Activated CD4-positive, alpha-beta T cell treated with anti-CD3 and anti-CD28 coated beads, Interleukin-2, amount 10 ng/mL, durations not matched to agents 24 days and 14 days (primary cell): ENCODE data around the gene YIPF5. TPM values are rescaled to one million over a fixed set of nuclear protein-coding genes. Genes with fewer than 3 reads are reported as not detected.

Source experiments
- DNase-seq: peaks from one replicate; pipeline ENCODE4 v3.0.0; 2022
- H3K27ac Mint-ChIP-seq: one replicate; pipeline ENCODE4 v1.8.0; 2022; ENCODE audit warnings: mild to moderate bottlenecking, mixed read lengths
- H3K27me3 Mint-ChIP-seq: one replicate; pipeline ENCODE4 v1.8.0; 2022; ENCODE audit warnings: mixed read lengths
- H3K36me3 Mint-ChIP-seq: one replicate; pipeline ENCODE4 v1.8.0; 2022; ENCODE audit warnings: low read depth, mild to moderate bottlenecking, mixed read lengths
- H3K4me1 Mint-ChIP-seq: one replicate; pipeline ENCODE4 v1.8.0; 2021; ENCODE audit warnings: mixed read lengths
- H3K4me3 Mint-ChIP-seq: one replicate; pipeline ENCODE4 v1.8.0; 2022; ENCODE audit warnings: mild to moderate bottlenecking, moderate library complexity, mixed read lengths
- H3K9me3 Mint-ChIP-seq: one replicate; pipeline ENCODE4 v1.8.0; 2021; ENCODE audit warnings: mixed read lengths
- intact Hi-C: fragments of 100-400 bp; cut with micrococcal nuclease; formaldehyde crosslinking; loops from one replicate; pipeline ENCODE4 v1.15.1; 2023
- total RNA-seq: library from RNA; stranded (reverse); gene quantifications from 2 replicates; pipeline ENCODE4 v1.2.3, GENCODE V29; 2022

YIPF5 gene
- total RNA-seq, 1 donor from 2014 or later: 32.0 TPM

GRCh38 chr5:144166696-144167095, 3.8 kb downstream of the YIPF5 start:
- H3K9me3 Mint-ChIP-seq: no peaks in the 10 kb centered on the region
- DNase-seq: no peak
- H3K36me3 Mint-ChIP-seq: peaks cover 37% of the 10 kb centered on the region
- H3K27me3 Mint-ChIP-seq: peaks cover 2% of the 10 kb centered on the region
- intact Hi-C loops: loop anchor here (10.0 kb wide), 1 partner anchor 1392 kb away; the partner anchor contains the start of gene ARHGAP26
- H3K4me1 Mint-ChIP-seq: peaks cover 40% of the 10 kb centered on the region
- H3K27ac Mint-ChIP-seq: no peak overlapping the region
- H3K4me3 Mint-ChIP-seq: no peak overlapping the region

DNA sequence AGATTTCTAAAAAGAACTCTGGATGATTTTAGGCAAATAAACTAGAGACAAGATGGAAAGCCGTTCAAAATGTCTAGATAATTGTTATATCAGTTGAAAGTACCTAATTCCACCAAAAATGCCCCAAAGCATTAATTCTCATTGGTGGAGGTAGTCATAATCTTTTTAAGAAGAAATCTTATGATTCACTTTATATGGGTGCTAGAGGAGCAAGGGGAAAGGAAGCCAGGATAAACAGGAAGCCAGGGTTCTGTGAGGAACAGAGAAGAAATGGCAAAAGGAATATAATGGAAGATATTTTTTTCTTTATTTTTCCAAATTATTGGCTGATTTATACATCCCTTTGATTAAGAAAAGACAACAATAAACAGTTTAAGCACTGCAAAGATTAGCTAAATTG, 7.8 kb downstream of the YIPF5 start:
- peaks cover 12% of the 10 kb centered on the region for H3K4me1 Mint-ChIP-seq
- H3K9me3 Mint-ChIP-seq: no peaks in the 10 kb centered on the region
- no peak overlapping the region for H3K27ac Mint-ChIP-seq
- peaks cover 38% of the 10 kb centered on the region for H3K36me3 Mint-ChIP-seq
- no peaks in the 10 kb centered on the region for H3K27me3 Mint-ChIP-seq
- H3K4me3 Mint-ChIP-seq: no peak overlapping the region
- intact Hi-C loops: loop anchor here (10.0 kb wide), 1 partner anchor 1388 kb away; the partner anchor contains the start of gene ARHGAP26
- no peak for DNase-seq

- peaks cover 18% of the 10 kb centered on the region for H3K36me3 Mint-ChIP-seq
- H3K4me1 Mint-ChIP-seq: no peaks in the 10 kb centered on the region
- no peak overlapping the region for H3K4me3 Mint-ChIP-seq
- H3K27me3 Mint-ChIP-seq: no peaks in the 10 kb centered on the region
- DNase-seq: no peak
- intact Hi-C loops: no loop called here
- no peaks in the 10 kb centered on the region for H3K9me3 Mint-ChIP-seq
- H3K27ac Mint-ChIP-seq: no peak overlapping the region
Measured at GRCh38 chr5:144156767-144157171, 13.7 kb downstream of the YIPF5 start.

DNA sequence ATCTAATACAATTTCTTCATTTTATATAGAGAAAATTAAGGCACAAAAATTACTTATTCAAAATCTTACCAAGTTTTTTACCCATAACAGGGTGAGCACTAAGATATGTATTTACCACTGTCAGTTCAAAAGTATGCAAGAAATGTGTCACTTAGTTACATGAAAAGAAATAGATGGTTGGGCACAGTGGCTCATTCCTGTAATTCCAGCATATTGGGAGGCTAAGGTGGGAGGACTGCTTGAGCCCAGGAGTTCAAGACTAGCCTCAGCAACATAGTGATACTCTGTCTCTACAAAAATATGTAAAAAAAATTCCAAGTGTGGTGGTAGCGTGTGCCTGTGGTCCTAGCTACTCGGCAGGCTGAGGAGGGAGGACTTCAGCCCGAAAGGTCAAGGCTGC, 19.4 kb downstream of the YIPF5 start:
- no peaks in the 10 kb centered on the region for H3K9me3 Mint-ChIP-seq
- no peak for DNase-seq
- H3K4me1 Mint-ChIP-seq: no peaks in the 10 kb centered on the region
- H3K36me3 Mint-ChIP-seq: no peaks in the 10 kb centered on the region
- no peak overlapping the region for H3K4me3 Mint-ChIP-seq
- peaks cover 8% of the 10 kb centered on the region for H3K27me3 Mint-ChIP-seq
- intact Hi-C loops: no loop called here
- H3K27ac Mint-ChIP-seq: no peak overlapping the region

- intact Hi-C loops: no loop called here
- Mint-ChIP-seq H3K36me3 (no peaks in the 10 kb centered on the region), H3K9me3 (no peaks in the 10 kb centered on the region), H3K27me3 (peaks cover 14% of the 10 kb centered on the region), H3K4me1 (peaks cover 2% of the 10 kb centered on the region), H3K27ac (no peak overlapping the region), H3K4me3 (no peak overlapping the region)
- DNase-seq: no peak
Measured at GRCh38 chr5:144144956-144145751, 25.3 kb downstream of the YIPF5 start.

DNA sequence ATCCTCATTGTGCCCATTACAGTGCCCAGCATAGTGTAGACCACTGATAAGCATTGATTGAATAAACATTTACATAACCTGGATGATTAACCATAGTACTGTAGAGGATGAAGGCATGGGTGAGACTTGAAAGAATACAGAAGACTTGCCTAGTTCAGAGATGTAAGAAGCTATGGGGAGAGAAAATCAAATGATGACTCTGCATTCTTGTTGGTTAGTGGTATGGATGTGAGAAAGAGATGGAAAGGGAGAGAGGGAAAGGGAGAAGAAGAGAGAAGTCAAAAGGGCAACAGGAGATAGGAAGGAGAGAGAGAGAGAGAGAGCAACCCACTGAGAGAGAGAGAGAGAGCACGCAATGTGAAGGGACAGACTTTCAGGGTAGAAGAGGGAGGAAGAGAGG, 26.8 kb downstream of the YIPF5 start:
- H3K27ac Mint-ChIP-seq: no peak overlapping the region
- no peaks in the 10 kb centered on the region for H3K9me3 Mint-ChIP-seq
- no peaks in the 10 kb centered on the region for H3K36me3 Mint-ChIP-seq
- DNase-seq: no peak
- H3K4me1 Mint-ChIP-seq: peaks cover 2% of the 10 kb centered on the region
- no peak overlapping the region for H3K4me3 Mint-ChIP-seq
- intact Hi-C loops: no loop called here
- peaks cover 13% of the 10 kb centered on the region for H3K27me3 Mint-ChIP-seq

GRCh38 chr5:144142824-144143162, 27.7 kb downstream of the YIPF5 start:
- Mint-ChIP-seq H3K27me3 (peaks cover 13% of the 10 kb centered on the region), H3K36me3 (no peaks in the 10 kb centered on the region), H3K4me3 (no peak overlapping the region), H3K4me1 (peaks cover 2% of the 10 kb centered on the region), H3K9me3 (no peaks in the 10 kb centered on the region), H3K27ac (no peak overlapping the region)
- DNase-seq: no peak
- intact Hi-C loops: no loop called here

DNA sequence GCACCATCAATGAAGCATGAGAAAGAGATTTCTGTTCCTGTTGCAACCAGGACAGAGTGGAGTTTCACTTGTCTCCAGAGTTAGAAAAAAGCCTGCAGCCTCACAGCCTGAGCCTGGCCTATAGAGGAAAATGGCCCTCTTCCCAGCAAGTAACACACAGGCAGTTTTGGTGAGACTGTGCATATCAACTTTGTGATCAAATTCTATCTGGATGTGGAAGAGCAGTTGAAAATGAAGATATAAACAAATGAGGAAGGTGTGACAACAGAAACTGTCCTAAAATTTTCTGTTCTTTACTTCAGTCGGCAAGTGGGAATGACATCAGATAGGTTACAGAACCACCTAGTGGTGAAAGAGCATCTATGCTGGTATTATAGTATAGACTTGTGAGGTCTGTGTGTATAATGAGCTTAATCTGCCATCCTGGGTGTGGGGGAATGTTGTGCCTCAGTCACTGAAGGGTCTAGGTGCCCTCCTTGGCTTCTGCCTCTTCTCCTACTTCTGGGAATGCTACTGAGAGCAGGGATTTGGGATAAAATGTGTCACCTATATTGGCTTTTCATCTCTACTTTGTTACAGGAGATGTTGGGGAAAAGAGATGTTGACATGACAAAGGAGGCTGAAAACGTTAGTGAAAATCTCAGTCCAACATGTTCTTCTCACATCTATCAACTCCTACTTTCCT, 28.2 kb downstream of the YIPF5 start:
- intact Hi-C loops: no loop called here
- no peak overlapping the region for H3K4me3 Mint-ChIP-seq

GRCh38 chr5:144141585-144141984, 28.9 kb downstream of the YIPF5 start:
- Mint-ChIP-seq H3K27ac (no peak overlapping the region), H3K4me1 (peaks cover 2% of the 10 kb centered on the region), H3K27me3 (peaks cover 19% of the 10 kb centered on the region), H3K4me3 (no peak overlapping the region), H3K9me3 (no peaks in the 10 kb centered on the region), H3K36me3 (no peaks in the 10 kb centered on the region)
- no peak for DNase-seq
- intact Hi-C loops: no loop called here

More for the DNA sequence above, 28.2 kb downstream of the YIPF5 start:
- Mint-ChIP-seq H3K9me3 (no peaks in the 10 kb centered on the region), H3K27ac (no peak overlapping the region), H3K4me1 (peaks cover 2% of the 10 kb centered on the region), H3K36me3 (no peaks in the 10 kb centered on the region), H3K27me3 (peaks cover 17% of the 10 kb centered on the region)
- DNase-seq: no peak

GRCh38 chr5:144139586-144139985, 30.9 kb downstream of the YIPF5 start:
- H3K4me1 Mint-ChIP-seq: peaks cover 5% of the 10 kb centered on the region
- DNase-seq: no peak
- no peaks in the 10 kb centered on the region for H3K9me3 Mint-ChIP-seq
- H3K27ac Mint-ChIP-seq: no peak overlapping the region
- H3K27me3 Mint-ChIP-seq: peaks cover 24% of the 10 kb centered on the region
- intact Hi-C loops: no loop called here
- no peaks in the 10 kb centered on the region for H3K36me3 Mint-ChIP-seq
- no peak overlapping the region for H3K4me3 Mint-ChIP-seq

DNA sequence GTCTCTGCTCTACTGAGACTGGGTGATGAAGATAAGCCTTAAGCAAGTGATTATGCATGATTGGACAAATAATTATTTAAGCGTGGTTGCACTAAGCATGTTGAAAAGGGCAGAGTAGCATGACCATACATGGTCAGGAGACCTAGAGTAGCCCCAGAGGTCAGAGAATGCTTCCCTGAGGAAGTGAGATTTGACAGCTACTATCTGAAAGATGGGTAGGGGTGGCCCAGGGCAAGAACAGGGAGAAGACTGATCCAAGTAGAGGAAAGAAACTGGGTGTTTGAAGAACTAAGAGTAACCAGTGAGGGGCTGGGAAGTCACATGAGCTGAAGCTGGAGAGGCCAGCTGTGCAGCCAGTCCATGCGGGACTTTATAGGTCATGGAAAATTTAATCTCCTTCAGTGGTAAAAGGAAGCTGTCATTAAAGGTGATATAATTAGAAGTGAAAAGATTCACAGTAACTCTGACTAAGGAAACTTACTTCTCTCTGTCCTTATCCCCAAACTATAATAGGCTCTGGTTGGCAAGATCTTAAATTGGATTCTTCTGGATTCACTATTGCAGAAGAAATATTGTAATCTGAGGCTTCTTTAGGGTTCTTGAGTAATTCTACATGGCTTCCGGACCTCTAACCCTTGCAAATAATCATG, 35.2 kb downstream of the YIPF5 start:
- Mint-ChIP-seq H3K27me3 (peaks cover 25% of the 10 kb centered on the region), H3K4me1 (peaks cover 4% of the 10 kb centered on the region), H3K9me3 (no peaks in the 10 kb centered on the region), H3K4me3 (no peak overlapping the region), H3K36me3 (no peaks in the 10 kb centered on the region), H3K27ac (no peak overlapping the region)
- DNase-seq: no peak
- intact Hi-C loops: no loop called here

DNA sequence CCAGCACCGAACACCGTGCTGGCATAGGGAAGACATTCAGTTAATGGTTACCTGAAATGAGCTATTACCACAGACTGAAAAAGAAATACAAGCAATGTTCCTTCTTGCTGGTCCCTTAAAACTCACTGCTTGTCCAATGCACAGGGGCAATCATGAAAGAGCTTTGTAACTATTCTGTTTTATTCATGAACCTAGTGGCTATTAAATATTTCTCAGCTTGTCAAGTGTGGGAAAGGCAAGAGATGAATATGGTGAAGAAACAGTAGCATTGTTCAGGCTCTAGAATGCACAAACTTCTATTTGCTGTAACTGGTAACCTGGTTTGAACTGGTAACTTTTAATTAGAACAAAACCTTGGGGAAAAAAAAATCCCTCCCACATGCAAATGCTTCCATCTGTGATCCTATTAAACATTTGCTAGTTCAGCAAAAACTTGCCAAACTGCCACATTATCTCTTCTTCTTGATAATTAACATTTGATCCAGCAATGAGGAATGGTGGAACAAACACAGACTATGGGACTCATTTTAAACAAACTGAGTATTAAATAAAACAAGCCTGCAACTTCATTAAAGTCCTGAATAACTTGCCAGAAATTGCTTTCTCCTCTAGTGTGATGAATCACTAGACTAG, 36.1 kb downstream of the YIPF5 start:
- H3K27ac Mint-ChIP-seq: no peak overlapping the region
- H3K36me3 Mint-ChIP-seq: no peaks in the 10 kb centered on the region
- H3K4me3 Mint-ChIP-seq: no peak overlapping the region
- H3K9me3 Mint-ChIP-seq: no peaks in the 10 kb centered on the region
- intact Hi-C loops: no loop called here
- peaks cover 4% of the 10 kb centered on the region for H3K4me1 Mint-ChIP-seq
- no peak for DNase-seq
- H3K27me3 Mint-ChIP-seq: peaks cover 25% of the 10 kb centered on the region

- Mint-ChIP-seq H3K4me1 (peaks cover 4% of the 10 kb centered on the region), H3K27ac (no peak overlapping the region), H3K4me3 (no peak overlapping the region), H3K9me3 (no peaks in the 10 kb centered on the region), H3K36me3 (no peaks in the 10 kb centered on the region), H3K27me3 (peaks cover 22% of the 10 kb centered on the region)
- DNase-seq: no peak
- intact Hi-C loops: no loop called here
Measured at GRCh38 chr5:144133050-144133633, 37.3 kb downstream of the YIPF5 start.
